CD4-positive, alpha-beta T cell treated with Interleukin-15 for 4 hours (primary cell): ENCODE results near the gene ALOX15.
"Not testable (repeated sequence)": the region's sequence is repeated elsewhere in the genome, so short reads cannot be mapped to it uniquely, and the experiment has no call there.

Experiments
- DNase-seq: peaks from one replicate; pipeline ENCODE4 v3.0.0-alpha.2; 2020; ENCODE audit warnings: low spot score

The ALOX15 gene, protein sequence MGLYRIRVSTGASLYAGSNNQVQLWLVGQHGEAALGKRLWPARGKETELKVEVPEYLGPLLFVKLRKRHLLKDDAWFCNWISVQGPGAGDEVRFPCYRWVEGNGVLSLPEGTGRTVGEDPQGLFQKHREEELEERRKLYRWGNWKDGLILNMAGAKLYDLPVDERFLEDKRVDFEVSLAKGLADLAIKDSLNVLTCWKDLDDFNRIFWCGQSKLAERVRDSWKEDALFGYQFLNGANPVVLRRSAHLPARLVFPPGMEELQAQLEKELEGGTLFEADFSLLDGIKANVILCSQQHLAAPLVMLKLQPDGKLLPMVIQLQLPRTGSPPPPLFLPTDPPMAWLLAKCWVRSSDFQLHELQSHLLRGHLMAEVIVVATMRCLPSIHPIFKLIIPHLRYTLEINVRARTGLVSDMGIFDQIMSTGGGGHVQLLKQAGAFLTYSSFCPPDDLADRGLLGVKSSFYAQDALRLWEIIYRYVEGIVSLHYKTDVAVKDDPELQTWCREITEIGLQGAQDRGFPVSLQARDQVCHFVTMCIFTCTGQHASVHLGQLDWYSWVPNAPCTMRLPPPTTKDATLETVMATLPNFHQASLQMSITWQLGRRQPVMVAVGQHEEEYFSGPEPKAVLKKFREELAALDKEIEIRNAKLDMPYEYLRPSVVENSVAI

DNA sequence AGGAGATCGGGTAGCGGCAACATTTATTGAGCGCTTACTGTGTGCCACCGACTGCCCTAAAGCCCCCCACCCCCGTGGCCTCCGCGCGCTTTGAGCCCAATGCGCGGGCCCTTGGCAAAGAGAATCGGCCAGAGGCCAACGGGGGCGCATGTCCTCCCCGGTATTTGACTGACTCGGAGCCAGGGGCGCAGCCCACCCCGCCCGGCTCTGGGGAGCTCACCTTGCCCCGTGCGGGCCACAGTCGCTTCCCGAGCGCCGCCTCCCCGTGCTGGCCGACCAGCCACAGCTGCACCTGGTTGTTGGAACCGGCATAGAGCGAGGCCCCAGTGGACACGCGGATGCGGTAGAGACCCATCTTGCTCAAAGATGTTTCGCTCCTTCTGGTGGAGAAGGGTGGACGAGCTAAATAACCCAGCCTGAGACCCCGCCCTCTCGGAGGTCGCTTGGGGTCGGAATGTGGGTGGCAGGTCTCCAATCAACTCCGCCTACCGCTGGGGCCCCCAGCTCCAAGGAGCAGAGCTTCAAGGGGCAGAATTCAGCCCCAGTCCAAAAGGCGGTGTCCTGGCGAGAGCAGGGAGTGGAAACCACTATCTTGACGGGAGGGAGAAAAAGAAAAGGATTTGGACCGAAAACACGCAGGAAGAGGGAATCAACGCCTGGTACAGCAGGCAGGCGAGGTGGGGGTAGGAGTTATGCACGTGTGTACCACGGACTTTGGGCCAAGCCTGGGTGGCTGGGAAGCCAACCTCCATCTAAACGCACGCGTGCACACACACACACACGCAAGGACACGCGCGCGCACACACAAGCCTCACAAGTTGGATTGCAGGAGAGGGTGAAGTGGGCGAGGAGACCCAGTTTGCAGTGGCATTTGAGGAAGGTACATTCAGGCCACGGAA, at the start of gene ALOX15:
ALOX15 (minus strand) TSS at position 382 of the 899 bp plus-strand sequence; CDS start at position 355, 27 bp downstream.
- no peak for DNase-seq

DNA sequence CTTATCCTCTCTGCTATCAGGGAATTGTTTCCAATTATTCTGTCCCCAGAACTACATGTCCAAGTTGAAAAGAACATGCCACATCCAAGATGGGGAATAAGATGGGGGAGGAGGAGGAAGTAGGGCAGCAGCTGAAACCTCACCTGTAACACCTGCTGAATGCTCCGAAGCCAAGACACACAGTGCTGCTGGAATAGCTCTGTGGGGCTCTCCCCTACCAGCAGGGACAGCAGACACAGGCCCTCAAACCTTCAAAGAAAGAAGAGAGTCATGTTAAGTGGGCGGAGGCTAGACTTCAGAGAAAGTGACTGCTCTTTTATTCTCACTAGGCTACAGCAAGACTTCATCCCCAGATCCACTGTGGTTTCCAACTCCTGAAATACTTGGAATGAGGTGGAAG, 49.3 kb upstream of the ALOX15 start:
- no peak for DNase-seq

DNA sequence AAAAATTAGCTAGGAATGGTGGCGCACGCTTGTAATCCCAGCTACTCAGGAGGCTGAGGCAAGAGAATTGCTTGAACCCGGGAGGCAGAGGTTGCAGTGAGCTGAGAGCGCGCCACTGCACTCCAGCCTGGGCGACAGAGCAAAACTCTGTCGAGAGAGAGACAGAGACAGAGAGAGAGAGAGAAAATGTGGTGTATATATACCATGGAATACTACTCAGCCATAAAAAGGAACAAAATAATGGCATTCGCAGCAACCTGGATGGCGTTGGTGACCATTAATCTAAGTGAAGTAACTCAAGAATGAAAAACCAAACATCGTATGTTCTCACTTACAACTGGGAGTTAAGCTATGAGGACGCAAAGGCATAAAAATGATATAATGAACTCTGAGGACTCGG, 48.4 kb upstream of the ALOX15 start:
- DNase-seq = not testable (repeated sequence)

DNA sequence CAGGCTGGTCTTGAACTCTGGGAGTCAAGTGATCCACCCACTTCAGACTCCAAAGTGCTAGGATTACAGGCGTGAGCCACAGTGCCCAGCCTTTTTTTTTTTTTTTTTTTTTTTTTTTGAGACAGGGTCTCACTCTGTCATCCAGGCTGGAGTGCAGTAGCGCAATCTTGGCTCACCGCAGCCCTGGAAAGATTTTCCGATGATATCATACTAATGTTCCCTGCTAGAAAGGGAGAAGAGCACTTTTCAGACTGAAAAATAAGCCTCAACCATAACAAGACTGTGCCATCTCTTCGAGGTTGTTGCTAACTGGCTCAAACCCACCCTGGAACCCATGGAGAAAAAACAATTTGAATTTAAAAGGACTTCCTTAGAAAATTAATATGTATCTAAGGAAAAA, 42.3 kb upstream of the ALOX15 start:
- not testable (repeated sequence) for DNase-seq

DNA sequence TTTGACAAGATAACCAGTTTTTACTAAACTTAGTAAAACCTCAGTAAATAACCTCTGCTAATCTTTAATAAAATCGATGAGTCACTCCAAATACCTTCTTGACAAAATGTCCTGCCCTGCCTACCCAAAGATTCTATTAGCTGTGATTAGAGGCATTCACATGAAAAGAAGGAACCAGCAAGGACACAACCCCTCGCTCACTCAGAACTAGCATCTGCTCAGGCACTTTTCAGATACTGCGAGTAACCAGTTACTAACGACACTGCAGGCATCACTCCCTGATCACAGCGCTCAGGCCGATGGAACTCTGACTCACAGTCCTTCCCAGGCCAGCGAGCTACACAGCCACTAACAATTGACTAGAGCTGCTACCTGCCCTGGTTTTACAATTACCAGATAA, 38.2 kb upstream of the ALOX15 start:
- no peak for DNase-seq

DNA sequence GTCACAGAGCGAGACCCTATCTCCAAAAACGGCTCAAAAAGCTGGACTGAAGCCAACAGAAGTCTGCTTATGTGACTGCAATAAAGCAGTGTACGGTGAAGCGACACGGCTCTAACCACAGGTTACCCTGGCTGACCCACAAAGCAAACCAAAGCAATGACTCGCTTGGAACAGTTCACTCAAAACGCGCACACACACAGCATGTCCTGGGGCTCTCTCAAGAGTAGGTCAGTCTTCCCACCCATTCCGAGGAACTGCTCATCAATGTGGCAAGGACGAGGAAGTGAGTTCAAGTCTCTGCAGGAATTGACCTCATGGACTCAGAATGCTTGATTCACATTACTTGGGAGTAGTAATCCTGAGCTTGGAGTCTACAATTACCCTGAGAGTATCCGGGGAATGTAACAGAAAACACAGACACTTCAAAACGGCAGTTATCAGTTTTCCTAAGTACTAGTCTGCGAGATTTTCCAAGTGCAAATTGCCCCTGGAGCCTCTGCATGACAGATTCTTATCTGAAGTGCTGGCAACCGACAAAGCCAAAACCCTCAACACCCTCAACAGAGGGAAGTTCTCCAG, 37.1 kb upstream of the ALOX15 start:
- no peak for DNase-seq

DNA sequence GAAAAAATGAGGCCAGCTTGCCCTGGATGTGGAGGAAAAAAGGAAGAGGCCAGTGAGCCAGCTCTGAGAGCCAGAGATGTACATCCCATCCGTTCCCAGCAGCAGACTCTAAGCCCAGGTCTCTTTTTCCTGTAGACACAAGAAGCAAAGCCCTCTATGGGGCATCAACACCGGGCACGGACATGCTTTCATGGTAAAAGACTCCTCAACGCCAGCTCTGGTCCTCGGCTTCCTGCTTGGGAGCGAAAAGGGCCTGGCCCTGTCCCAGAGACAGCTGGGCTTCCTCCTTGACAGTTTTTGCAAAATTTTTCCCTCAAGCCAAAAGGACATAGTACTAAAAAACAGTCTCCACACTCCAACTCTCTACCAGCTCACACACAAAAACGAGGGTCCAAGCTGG, 35.3 kb upstream of the ALOX15 start:
- no peak for DNase-seq

DNA sequence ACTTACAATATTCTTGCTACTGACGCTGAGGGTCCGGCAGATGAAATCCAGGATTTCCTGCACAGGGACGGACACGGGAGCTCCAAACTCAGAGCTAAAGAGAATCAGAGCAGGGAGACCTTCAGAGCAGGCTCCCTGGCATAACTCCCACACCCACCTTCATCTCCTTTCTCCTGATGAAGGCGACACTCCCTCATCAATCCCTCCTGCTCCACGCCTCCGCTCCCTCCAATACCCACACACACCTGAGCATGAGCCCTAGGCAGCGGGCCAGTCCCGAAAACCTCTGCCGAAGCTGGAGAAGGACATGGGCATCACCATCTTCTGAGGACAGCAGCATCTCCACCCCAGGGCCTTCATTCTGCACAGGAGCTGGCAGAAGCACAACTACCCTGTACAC, 34.3 kb upstream of the ALOX15 start:
- DNase-seq = no peak

DNA sequence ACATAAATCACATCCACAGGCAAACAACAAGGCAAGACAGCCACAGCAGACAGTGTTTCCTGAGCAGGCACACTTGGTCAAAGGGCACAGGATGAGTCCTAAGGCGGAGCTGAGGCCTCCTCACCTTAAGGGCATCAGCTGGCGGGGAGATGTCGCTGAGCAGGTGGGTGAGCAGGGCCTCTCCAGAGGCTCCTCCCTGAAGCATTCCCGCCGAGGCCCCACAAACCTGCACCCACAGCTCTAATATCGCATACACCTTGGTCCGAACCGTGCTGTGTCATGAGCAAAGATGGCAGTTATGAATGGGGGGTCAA, 33.2 kb upstream of the ALOX15 start:
- no peak for DNase-seq

DNA sequence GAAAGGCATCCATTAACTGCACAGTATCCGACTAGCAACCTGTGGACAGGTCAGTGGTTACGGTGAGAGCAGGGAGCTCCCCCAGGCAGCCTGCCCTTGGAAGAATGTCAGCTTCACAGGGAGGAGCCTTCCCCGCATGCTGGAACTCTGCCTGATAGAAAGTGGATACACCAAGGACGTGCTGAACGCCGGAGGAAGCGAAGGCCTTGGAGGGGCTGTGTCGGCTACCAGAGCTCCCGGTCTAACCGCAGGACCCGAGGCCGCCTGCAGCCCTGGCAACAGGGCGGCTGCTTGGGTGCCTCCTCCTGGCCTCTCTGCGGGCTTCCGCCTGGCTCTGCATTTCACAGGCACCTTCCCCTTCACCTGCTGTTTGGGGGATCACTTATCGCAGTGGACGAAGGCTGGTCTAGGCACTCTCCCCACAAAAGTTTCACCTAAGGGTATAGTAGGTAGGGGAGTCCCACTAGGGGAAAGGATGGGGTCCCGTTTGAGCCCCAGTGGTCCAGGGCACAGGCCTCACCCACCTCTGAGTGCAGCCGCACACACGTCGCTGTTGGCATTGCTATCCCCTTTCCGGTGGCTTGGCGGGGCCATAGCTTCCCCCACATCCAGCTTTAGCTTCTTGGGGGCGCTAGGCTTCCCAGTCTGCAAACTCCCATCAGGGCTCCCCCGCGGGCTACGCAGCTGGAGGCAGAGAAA, 32.7 kb upstream of the ALOX15 start:
- no peak for DNase-seq

DNA sequence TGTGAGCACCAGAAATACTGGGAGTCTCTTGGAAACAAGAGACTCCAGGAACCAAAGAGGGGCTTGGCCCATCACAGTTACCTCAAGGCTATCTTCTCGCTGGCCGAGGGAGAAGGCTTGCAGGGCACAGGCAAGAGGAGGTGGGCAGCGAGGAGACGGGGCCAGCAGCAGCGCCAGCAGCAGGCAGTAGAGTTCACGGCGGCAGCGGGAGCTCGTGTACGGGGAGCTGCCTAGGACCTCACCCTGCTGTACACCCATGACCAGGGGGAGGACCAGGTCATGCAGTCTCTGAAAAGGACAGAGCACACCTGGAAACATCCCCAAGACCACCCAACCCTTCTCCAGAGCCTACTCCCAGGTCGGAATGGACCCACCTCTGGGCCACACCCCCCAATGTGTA, 31.7 kb upstream of the ALOX15 start:
- DNase-seq = no peak

DNA sequence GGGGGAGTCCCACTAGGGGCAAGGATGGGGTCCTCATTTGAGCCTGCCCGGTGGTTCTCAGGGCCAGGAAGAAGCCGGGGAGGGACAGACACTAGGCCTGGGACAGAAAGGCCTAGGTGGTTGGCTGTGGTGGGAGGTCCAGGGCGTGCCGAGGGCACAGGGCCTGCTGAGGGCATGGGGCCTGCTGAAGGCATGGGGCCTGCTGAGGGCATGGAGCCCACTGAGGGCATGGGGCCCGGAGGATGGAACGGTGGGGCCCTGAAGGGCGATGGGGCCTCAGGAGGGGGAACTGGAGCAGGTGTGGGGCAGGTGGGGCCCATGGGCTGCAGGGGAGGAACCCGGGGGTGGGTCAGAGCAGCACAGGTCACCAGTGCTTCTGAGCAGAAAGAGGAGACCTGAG, 31.3 kb upstream of the ALOX15 start:
- no peak for DNase-seq

DNA sequence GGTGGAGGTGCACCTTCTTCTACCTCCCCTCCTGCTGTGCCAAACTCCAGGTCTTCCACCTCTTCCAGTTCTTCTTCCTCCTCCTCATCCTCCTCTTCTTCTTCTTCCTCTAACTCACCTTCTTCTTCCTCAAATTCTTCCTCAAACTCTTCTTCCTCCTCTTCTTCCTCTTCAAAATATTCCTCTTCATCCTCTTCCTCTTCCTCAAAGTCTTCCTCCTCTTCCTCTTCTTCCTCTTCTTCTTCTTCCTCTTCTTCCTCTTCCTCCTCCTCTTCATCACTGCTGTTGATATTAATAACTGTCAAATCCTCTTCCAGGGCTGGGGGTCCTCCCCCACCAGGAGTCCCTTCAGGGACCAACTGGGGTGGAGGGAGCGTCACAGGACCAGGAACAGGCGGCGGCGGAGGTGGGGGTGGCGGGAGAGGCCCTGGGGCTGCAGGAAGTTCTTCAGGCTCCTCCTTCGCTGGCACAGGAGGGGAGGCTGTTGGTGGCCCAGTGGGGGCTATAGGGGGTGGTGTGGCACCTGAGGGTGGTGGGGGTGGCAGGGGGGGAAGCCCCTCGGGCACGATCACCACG, 30.7 kb upstream of the ALOX15 start:
- DNase-seq = no peak

DNA sequence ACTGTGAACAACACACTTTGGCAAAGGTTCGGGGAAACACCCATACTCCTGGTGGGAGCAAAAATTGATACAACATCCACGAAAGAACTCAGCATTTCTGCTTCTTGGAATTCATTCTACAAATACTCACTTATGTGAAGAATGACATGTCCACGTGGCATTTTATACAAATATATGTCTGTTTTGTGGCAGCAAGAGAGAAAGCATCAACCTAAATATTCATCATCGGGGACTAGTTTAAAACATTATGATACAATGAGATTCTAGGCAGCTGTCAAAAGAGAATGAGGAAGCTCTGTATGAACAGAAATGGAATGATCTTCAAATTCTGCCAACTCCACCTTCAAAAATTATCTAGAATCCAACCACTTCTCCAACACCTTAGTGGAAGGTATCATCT, 25.7 kb upstream of the ALOX15 start:
- no peak for DNase-seq

DNA sequence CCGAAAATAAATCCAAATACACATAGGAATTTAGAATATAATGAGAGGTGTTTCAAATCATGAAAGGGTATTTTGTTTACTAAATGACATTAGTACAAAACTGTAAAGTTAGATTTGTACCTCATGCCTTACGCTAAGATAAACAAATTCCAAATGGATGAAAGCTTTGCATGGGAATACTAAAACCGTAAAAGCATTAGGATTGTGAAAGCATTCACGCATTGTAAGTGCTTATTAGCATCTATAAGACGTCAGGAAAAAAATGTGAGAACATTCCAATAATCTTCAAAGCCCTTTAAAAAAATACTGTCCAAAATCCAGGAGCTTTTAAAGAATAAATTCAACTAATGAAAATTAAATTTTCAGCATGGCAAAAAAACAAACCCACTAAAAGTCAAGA, 24.8 kb upstream of the ALOX15 start:
- DNase-seq = no peak

DNA sequence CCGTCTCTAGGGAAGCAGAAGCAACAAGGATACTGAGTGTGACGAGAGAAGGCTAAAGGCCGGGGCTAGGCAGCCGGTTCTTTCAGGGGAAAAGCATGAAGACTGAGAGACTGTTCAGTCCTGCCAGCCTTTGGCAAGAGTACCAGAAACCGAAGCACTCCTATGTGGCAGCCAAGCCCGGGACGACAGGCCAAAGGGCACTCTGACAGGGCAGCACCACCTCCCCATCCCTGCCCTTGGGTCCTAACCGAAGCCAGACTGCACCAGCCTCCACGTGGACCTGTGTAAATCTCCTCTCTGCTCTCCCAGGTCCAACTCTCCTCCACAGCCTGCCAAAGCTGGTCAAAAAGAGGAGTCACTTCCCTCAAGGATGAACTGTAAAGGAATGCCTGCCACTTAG, 23.5 kb upstream of the ALOX15 start:
- no peak for DNase-seq

DNA sequence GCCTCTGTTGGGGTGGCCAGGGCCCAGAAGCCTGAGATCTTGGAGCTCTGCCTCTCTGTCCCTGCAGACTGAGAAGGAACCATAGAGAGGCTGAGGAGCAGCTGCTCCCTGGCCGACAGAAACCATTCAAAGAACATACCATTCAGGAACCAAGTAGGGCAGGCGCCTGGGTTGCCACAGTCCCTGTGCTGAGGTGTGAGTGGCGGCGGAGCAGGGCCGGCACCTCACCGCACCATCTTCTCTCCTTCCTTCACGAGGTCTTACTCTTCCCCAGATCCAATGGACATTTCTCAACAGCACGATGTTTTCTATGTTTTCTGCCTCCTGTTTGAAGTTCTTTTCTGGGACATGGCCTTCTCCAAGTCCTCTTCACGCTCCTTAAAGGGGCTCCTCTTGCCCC, 22.8 kb upstream of the ALOX15 start:
- no peak for DNase-seq

DNA sequence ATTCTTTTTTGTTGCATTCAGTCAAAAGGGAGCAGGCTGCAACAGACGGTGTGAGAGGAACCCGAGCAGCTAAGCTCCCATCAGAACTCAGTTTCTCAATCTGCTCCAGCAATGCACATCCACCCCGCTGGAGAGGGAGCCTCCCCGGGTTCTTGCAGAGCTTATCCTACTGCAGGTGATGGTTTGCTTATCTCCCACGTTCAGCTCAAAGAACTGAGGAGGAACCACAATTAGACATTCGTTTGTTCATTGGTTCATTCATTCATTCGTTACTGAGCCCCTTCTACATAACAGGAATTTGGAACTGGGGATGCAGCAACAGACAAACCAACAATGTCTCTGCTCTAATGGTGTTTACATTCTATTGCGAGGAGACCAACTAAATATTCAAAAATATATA, 22.2 kb upstream of the ALOX15 start:
- DNase-seq = no peak

DNA sequence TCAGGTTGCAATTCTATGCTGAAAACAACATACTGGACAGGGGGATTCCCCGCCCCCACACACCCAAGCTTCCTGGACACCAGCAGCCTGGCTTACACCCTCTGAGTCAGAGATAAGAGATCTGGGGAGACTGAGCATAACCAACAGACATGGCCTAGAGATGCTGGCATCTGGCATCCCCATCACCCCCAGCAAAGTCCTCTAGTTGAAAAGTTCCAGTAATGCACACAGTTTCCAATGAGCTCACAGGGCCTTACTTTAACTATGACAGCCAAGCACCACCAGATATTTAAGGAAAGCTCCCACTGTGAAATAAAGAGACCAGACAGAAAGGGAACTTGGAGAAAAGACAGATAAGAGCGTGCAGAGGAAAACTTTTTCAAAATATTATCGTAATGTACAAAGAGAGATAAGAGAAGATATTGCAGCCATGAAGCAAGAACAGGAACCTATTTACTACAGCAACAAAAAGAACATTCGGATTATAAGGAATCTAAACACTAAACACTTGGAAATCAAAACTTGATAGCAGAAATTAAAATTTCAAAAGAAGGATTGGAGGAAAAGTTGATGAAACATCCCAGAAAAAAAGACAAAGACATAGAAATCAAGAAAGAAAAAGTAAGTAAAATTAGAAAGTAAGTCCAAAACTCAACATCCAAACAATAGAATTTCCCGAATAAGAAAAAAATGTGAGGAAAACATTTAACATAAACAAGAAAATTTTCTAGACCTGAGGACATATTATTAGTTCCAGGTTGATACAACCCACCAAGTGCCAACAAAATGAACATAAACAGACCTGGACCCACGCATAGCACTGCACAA, 17.2 kb upstream of the ALOX15 start:
- no peak for DNase-seq

DNA sequence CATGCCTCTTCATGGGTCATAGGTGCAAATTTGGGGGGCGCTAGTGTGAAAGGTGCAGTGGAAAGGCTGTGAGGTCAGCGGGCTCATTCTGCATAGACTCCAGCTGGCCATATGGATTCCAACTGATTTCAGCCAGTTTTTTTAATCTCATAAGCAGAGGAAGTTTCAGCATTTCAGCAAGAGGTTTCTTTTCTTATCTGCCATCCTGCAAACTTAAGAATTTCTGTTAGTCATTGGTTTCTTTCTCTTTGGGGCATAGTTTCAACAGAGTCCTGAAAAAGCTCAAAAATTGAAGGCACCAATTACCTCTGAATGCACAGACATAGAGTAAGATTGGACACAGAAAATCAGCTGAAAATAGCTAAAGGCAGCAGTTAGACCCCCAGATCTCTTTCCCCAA, 16.2 kb upstream of the ALOX15 start:
- no peak for DNase-seq

DNA sequence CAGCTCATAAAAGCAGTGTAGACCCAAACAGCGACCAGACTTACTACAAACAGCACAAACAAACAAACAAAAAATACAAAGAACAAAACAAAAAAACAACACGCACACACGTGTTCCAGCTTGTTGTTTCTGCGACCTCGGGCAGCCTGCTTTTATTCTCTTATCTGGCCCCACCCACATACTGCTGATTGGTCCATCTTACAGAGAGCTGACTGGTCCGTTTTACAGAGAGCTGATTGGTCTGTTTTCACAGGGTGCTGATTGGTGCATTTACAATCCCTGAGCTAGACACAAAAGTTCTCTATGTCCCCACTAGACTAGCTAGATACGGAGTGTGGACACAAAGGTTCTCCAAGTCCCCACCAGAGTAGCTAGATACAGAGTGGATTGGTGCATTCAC, 14.5 kb upstream of the ALOX15 start:
- not testable (repeated sequence) for DNase-seq
